ENCODE measurements around the gene SRM. TPM values are rescaled to one million over a fixed set of nuclear protein-coding genes. Genes with fewer than 3 reads are reported as not detected.

The SRM gene
- total and polyA plus RNA-seq, 2 of the 13 experiments (the other 11 are each of a cell fraction or from before 2014, with no cell fraction given): 27.9 to 31.8 TPM

GRCh38 chr1:11109047-11109760 lies 49.4 kb upstream of the SRM start:
- Histone ChIP-seq H3K79me2 (ENCODE audit: insufficient read depth, low read length) (no peaks in the 10 kb centered on the region), H3K27me3 (ENCODE audit: control insufficient read depth in 1 of 2, insufficient read depth in 2 of 2, low read length in 2 of 2) (no peaks in the 10 kb centered on the region), H3K4me3 (replicated peaks in 1 of 3; ENCODE audit: insufficient read depth in 1 of 3, low read depth in 2 of 3, low read length in 3 of 3) (no peak overlapping the region), H4K20me1 (ENCODE audit: insufficient read depth, low read length) (no peaks in the 10 kb centered on the region), H3K9ac (ENCODE audit: insufficient read depth, low read depth, low read length) (no peak overlapping the region), H3K4me1 (ENCODE audit: insufficient read depth, low read length) (no peaks in the 10 kb centered on the region), H2AFZ (ENCODE audit: low read length) (no peak overlapping the region), H3K36me3 (replicated peaks in 1 of 2; ENCODE audit: control insufficient read depth in 1 of 2, insufficient read depth in 2 of 2, low read length in 2 of 2) (peaks cover 14 to 53% of the 10 kb centered on the region in 2 experiments; a peak in 4 of 5 replicates), H3K27ac (ENCODE audit: extremely low read length, insufficient read depth, low read length) (no peak overlapping the region), H3K4me2 (ENCODE audit: low read depth, low read length) (no peak overlapping the region), H3K9me3 (ENCODE audit: low read length) (no peaks in the 10 kb centered on the region)
- ChIA-PET CTCF (ENCODE audit: low intra/inter-chr PET ratio, low total read pairs) (no interaction called here), POLR2A (no interaction called here)
- FAIRE-seq (no peak), DNase-seq (ENCODE audit: low spot score) (no peak), ATAC-seq (no peak)
- 95% methylated on average over 7 of the region's 7 CpGs for WGBS (ENCODE audit: low lambda C conversion rate)
- TF ChIP-seq HNF4G (IDR thresholded peaks at IDR 0.05; ENCODE audit: borderline replicate concordance, low read depth, low read length): no peak
- no peak for TF ChIP-seq HNF4G (CRISPR knock-in tag; IDR thresholded peaks at IDR 0.05; ENCODE audit: borderline replicate concordance, low read depth)
- TF ChIP-seq ZNF496 (CRISPR knock-in tag; IDR thresholded peaks at IDR 0.05; ENCODE audit: insufficient replicate concordance): no peak
- no peak for TF ChIP-seq ZFP91 (CRISPR knock-in tag; IDR thresholded peaks at IDR 0.05; ENCODE audit: borderline replicate concordance)
- no peak for TF ChIP-seq ATM (IDR thresholded peaks at IDR 0.05; ENCODE audit: borderline replicate concordance)
- no peak for TF ChIP-seq MXD1 (CRISPR knock-in tag; IDR thresholded peaks at IDR 0.05)
- TF ChIP-seq ZNF674 (CRISPR knock-in tag; IDR thresholded peaks at IDR 0.05; ENCODE audit: low read depth): no peak
- in situ Hi-C loops (cut with HindIII; ENCODE audit: extremely low pct_ligation_motif_present, low pct_unique_long_range_greater_than_20kb) (no loop called here), intact Hi-C loops (cut with micrococcal nuclease; ENCODE audit: unreplicated experiment) (no loop called here)
- BruUV-seq (replicated peaks): no TSS peak
